Activated T-helper 1 cell treated with Interleukin-2 at 50 U/mL for 16 hours (primary cell): ENCODE results near the gene XXYLT1.
"Not testable (repeated sequence)": the region's sequence is repeated elsewhere in the genome, so short reads cannot be mapped to it uniquely, and the experiment has no call there.

Experiments used
- DNase-seq: peaks from one replicate; pipeline ENCODE4 v3.0.0-alpha.2; 2020; ENCODE audit warnings: low read depth

The XXYLT1 gene

DNA sequence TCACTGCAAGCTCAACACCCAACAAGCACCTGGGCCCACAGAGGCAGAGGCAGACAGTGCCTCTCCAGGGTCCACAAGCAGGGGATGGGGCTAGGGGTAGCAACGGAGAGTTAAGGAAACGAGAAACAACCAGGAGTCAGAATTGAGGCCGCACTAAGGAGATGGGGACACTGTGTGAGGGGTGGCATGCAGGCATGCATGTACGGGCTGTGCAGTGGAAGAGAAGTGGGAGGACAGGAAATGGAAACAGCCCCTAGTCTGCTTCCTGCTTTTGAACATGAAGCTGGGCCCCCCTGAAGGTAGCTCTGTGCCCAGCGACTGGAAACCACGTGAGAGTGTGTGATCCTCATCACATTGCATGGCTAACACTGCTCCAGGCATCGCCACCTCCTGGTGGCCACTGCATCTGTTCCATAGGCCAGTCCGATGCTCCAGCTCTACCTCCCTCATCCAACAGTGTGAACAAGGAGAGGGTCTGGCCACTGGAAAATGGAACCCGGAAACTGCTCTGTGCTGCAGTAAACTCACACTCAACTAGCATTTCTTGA lies 44.0 kb downstream of the XXYLT1 start:
- DNase-seq = no peak

DNA sequence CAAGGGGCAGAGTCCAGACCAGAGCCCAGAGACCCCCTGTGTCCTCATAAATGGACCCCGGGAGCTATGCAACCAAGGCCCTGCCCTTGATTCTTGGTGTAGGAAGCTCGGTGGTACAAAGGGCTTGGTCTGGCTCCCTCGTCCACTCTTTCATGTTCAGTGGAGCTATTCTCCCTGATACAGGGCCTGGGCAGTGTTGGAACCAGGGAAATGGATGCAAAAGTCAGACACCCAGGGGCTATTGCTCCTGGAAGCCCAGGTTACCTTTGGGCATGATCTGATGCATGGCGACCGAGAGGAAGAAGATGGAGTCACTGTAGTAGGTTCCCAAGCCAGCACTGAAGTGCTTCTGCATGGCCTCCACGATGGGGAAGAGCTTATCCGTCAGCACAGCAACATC lies 44.5 kb downstream of the XXYLT1 start:
- DNase-seq = no peak

DNA sequence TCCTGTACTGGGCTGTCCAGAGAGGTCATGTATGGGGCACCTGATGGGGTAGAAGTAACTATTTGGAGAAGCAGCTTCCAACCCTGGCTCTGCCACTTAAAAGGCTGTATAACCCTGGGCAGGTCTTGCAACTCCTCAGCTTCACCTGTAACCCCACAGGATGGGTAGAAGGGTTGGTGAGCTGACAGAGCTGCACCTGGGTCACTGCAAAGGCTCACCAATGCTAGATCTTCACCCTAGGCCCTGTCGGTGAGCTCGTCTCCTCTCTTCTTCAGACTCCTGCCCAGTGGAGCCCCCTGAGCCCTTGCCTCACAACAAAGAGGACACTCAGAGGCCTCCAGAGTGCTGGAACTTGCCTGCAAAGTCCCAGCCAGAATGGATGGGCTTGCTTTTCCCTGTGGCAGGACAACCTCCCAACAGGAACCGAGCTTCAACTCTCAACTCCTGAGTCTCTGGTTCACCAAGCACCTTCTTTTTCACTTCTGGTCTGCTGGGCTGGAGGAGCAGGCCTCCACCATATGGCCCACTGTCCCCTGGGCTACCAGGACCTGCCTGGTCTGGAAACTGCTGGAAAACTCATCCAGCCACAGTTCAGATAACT lies 45.9 kb downstream of the XXYLT1 start:
- DNase-seq = no peak

DNA sequence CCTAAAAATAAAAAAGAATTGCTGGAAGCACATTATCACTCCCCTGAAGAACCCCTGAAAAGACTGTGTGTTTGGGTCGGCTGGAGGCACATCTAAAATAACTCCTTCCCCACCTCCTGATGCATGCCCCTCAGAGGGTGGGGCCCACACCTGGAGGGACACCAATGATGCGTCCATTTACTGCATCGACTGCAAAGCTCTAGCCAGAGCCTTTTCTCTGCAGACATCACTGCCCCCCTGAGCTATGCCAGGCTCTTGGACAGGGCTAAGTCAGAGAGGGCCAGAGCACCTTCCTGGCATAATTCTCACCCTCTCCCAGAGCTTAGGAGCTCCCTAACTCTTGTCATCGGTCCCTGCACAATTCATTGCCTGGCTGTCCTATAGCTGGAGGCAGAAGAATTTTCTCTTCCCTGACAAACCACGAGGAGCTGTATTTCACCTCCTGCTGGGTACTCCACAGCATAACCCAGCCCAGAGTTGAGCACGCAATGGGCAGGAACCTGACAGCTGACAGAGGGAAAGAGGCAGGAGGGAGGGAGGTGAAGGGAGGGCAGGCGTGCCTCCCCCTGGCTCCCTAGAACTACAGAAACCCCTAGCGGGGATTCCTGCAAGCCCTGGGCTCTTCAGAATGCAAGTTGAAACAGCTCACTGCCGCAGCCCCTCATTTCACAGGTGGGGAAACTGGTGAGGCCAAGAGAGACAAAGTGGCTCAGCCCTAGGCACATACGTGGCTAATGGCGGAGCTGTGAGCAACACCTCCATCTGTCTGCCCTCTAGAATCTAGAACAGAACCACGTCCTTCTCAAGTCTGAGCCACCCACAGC lies 46.6 kb downstream of the XXYLT1 start:
- DNase-seq = no peak

DNA sequence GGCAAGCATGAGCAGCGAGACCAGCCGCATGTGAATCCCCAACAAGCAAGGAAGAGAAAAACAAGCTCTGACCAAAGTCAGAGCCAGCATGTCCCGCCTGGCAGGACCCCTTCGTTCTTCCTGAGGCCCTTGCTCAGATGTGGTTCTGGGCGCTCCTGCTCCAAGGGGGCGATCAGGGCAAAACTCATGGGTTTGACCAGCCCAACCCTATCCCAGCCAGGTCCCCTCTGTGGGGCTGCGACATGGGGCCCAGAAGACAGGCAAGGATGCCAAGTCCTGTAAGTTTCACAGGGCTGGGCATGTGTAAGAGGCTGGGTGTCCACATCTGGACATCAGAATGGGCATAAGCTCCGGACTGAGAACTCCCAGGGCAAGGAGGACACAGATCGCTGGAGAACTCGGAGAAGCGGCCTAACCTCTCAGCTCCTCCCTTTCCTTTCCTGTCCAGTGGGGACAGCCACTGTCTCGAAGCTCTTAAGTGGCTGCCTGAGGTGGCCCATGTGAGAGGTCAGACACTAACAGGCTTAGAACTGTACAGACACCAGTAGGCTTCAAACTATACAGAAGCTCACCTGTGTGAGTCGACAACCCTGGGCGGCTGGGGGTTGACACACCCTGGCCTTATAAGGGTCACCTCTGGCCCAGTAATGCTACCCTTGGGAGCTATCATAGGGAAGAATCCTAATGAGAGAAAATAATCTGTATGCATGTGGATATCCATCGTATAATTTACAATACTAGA lies 48.9 kb downstream of the XXYLT1 start:
- DNase-seq = no peak

DNA sequence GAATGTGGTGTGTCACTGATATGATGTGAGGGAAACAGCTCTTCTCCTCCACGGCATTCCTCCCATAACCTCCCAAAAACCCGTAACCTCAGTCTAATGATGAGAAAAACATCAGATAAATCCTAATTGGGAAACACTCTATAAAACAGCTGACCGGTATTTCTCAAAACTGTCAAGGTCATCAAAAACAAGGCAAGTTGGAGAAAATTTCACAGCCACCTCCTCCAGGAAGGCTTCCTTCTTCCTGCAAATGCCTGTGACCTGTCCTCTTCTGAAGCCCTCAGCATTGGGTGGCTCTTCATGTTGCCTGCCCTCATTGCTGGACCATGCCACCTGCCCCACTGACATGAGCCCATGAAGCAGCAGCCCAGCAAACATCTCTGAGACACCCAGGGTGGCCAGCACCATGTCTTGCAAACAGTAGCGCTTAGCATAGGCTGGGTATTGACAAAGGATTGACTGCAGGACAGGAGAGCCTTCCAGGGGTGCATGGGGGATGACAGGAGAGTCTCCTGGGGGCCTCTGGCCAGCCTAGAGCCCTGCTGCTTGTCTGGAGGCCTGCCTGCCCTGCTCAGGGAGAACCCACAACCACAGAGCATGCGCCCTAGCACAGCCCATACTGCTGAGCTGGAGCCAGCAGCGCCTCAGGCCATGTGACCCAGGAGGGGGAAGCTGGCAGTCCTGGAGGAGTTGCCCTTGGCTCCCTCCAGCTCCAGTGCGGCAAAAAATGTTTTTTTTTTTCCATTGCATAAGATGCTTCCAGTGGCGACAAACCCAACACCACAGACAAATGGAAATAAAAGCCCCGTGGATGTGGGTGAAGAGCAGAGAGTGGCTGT lies 49.7 kb downstream of the XXYLT1 start:
- no peak for DNase-seq

DNA sequence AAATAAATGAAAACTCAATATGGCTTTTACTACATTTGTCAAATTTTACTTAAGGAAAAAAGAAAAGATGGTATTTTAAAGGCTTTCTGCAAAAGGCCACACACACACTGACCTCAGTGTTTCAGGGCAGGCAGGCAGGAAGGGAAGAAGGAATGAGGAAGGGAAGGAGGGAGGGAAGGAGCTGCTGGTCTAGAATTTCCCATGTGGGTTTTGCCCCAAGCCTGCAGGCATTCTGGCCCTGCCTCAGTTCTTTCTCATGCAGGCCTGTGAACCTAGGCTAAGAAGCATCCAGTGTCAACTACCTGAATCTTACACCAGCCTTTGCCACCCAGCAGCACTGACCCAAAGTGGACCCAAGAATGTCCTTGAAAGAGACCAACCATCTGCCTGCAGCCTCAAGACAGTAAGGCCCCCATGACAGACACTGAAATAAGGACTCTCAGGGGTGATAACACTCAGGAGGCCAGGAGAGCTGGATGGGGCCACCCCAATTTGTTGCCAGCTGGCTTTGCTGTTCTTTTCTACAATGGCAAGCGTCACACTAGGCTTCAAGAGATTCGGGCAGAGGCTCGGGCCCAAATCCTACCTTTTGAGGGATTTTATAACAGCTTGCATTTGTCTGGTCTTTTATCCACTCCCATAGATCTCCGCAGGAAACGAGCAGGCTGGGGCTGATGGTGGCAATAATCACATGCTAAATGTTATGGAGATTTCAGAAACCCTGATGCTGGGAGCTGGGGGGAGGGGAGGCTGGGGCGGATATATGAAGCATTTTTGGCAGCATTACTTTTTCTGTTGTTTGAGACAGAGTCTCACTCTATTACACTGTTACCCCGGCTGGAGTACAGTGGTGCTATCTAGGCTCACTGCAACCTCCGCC lies 51.4 kb downstream of the XXYLT1 start:
- no peak for DNase-seq

DNA sequence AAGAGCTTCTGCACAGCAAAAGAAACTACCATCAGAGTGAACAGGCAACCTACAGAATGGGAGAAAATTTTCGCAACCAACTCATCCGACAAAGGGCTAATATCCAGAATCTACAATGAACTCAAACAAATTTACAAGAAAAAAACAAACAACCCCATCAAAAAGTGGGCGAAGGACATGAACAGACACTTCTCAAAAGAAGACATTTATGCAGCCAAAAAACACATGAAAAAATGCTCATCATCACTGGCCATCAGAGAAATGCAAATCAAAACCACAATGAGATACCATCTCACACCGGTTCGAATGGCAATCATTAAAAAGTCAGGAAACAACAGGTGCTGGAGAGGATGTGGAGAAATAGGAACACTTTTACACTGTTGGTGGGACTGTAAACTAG lies 52.6 kb downstream of the XXYLT1 start:
- DNase-seq = not testable (repeated sequence)

DNA sequence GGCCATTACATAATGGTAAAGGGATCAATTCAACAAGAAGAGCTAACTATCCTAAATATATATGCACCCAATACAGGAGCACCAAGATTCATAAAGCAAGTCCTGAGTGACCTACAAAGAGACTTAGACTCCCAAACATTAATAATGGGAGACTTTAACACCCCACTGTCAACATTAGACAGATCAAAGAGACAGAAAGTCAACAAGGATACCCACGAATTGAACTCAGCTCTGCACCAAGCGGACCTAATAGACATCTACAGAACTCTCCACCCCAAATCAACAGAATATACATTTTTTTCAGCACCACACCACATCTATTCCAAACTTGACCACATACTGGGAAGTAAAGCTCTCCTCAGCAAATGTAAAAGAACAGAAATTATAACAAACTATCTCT lies 55.4 kb downstream of the XXYLT1 start:
- not testable (repeated sequence) for DNase-seq

DNA sequence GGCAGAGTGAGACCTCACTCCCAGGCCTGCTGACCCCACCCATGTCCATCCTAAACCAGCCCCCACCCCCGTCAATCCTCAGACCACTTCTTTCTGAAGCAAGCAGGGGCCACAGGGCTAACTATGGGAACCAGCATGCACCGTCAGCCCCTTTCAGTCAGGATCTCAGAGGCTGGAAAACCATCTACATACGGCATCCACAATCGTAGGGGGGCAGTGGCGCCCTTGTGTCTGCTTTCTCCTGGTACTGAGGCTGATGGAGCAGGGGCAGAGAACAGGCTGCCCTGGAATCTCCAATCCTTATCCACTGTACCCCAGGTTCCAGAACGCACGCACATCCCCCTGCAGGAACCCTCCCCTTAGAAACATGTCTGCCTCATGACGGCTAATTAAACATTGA lies 56.6 kb downstream of the XXYLT1 start:
- DNase-seq = no peak

DNA sequence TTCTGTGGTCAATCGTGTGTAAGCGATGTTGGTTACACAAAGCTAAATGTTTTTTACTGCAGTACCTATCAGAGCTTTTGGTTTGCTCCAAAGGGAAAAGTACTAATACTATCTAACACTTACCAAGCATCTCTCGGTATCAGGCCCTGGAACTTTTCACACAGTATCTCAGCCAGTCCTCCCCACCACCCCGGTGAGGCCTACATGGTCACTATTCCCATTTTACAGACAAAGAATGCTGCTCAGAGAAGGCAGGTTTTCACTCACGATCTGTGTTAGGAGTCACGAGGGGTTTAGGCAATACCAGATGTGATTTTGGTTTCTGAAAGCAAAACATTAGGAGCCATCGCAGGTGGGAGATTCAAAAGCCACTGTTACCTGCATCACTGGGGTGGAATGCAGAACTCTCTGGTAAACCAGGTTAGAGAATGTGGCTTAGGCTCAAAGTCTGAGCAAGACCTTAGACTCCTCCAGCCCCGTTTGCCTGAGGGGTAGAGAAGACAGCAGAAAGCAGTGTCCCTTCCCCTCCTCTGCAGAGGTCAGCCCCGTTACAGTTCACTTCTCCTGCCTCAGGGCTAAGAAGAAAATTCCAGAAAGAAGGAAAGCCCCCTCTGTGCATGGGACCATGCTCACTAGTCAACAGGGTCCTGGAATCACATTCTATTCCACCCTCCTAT lies 57.2 kb downstream of the XXYLT1 start:
- DNase-seq = no peak

DNA sequence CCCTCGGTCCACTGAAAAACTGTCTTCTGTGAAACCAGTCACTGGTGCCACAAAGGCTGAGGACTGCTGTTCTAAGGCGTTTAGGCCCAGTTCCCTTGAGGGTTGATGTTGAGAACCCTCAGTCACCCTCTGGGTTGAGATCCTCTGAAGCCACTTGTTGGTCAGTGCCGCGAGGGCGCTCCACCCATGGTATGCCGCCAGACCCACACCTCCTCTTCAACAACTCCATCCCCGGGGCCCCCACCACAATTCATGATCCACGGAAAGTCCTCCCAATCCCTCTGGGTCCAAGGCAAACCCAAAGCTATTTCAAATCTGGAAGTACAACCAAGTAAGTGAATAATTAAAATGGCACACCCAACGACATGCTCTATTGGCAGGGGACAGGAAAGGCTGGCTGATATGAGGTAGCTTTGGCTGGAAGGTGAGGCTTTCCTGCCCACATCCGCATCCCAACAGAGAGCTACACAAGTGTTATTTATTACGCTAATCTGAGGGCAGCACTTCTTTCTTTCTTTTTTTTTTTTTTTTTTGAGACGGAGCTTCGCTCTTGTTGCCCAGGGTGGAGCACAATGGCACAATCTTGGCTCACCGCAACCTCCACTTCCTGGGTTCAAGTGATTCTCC lies 58.1 kb downstream of the XXYLT1 start:
- DNase-seq = no peak

DNA sequence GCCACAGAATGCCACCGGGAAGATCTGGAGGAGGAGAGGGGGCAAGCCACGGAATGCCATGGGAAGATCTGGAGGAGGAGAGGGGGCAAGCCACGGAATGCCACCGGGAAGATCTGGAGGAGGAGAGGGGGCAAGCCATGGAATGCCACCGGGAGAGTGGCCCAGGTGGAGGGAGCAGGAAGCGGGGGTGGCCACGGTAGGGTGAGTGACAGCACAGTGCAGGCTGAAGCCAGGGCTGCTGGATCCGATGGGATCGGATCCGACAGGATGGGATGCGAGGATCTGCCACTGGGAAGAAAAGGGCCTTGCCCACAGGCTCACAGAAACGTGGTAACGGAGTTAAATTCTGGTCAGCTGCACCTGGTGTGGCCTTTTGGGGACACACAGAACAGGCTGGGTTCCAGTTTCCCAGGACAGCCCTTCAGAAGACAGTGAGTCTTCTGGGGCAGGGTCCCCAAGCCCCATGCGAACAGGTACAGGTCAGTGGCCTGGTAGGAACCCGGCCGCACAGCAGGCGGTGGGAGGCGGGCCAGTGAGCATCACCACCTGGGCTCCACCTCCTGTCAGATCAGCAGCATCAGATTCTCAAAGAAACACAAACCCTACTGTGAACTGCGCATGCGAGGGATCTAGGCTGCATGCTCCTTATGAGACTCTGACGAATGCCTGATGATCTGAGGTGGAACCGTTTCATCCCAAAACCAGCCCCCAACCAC lies 58.8 kb downstream of the XXYLT1 start:
- DNase-seq = no peak

DNA sequence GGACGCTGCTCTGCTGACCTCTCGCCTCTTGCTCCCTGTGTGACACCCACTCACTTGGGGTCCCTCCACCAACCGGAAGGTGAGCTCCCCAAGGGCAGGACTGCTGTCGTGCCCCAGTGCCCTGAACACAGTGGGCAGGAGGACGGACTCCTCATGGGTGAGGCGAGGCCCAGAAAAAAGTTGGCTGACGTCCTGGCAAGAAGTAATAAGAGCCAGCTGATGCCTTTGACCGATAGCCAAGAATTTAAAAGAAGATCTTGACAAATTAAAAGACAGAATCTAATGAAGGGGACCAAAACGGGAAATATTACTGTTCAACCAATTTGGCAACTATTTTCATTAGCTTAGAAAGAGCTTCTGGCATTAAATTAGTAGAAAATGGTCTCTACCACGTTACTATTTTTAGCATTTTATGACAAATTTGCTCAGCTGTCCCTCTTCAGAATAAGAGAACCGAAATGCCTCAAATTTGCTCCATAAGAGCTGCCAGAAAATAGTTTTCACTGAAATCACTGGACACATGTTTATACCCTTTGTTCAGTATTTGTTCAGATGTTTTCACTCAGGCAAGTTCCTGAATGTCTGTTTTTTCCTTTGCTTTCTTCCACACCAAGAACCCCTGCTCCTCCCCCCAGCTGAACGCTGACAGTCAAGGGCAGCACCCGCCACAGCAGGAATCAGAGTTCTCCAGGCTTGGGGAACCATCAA lies 60.5 kb downstream of the XXYLT1 start:
- DNase-seq = no peak

DNA sequence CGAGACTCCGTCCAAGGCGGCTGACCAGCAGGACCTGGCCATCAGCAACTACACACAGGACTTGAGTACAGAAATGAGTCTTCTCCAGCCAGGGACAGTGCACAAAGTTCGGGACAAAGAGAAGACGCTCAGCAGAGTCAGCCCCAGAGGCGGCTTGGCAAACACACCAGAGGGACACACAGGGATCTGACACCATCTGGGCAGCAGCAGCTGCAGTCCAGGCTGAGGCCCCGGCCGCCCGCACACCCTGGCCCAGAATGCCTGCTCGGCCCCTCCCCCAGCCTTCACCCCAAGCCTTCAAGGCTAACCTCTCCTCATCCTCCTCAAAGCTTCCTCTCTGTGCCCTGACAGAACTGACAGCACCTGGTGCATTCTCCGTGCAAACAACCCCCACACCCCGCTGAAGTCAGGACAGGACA lies 61.1 kb downstream of the XXYLT1 start:
- DNase-seq = no peak

DNA sequence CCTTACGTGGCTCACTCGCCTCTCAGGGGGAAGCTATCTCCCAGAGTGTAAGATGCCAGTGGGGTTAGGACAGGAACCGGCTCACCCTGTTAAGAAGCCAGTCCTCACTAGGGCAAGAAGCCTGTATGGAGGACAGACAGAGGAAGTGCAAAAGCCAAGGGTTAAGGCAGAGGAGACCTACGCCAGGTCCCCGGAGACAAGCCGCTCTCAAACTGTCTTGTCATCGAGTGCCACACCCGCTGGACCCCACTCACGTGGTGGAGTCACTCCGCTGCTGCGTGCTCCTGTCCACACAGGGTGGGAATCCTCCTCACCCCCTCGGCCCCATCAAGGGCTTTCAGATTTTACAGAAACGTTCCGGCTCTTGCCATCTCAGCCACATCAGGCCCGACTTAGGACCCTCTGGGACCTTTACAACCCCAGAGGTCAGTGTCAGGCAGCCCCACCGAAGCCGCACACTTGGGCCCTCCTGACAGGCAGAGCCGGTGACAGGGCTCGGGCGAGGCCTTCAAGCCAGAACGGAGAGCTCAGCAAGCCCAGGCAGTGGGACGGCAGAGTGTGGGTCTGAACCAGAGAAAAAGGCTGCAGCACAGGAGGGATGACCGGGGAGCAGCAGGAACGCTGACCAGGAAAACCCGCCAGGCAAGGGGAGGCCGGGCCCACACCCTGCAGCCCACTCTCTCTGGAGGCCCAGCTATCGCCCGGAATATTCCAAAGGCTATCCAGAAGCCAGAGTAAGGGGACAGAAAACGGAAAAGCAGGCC lies 61.7 kb downstream of the XXYLT1 start:
- DNase-seq = no peak

DNA sequence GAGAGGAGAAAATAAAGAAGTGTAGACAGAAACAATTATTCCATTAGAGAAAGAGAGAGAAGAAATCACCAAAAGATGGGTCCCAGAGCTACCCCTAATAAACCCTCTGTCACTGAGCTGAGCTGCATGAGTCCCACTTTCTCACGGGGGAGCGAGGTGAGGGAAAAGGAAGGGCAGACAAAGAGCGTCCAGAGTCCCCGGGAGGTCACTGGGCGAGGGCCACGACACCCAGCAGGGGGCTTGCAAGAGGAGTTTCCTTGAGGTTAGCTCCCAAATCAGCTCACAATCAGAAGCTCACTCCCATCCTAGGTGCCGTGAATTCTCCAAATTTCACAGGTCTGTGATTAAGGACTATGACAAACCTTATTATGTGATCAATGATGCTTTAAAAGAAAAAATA lies 62.3 kb downstream of the XXYLT1 start:
- DNase-seq = no peak

DNA sequence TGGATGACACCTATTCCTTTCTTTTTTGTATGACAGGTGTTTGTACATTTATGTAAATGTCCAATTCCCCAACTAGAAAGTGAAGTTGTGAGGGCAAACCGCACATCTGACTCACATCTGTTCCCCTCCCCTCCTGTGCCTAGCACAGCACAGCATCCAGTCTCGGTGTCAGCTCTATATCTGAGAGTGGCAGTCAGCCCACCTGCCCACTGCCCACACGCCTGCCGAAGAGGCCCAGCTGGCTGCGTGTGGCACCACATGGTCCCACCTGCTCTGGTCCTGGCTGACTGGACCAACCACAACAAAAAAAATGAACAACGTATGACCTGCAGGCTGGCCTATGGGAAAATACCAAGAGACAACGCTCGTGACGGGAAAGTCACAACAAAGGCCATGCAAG lies 62.8 kb downstream of the XXYLT1 start:
- DNase-seq = no peak
